ENCODE data around the gene CENPB.

GRCh38 chr20:3775457-3776108 is 11.0 kb downstream of the CENPB start:
- TF ChIP-seq CTCF (IDR thresholded peaks at IDR 0.05): no peak
- TF ChIP-seq POLR2A (IDR thresholded peaks at IDR 0.05): no peak

All from testis (tissue), 2 donors.